Lung (tissue), 12 donors: Measurements from ENCODE around the gene TBC1D22A. TPM values are rescaled to one million over a fixed set of nuclear protein-coding genes. Genes with fewer than 3 reads are reported as not detected.

Source experiments
- ATAC-seq: fragments of 200-7000 bp; cut with Tn5 transposase; one replicate; pipeline ENCODE4 v1.9.1; 2020; ENCODE audit warnings: moderate number of reproducible peaks; ENCODE audit not compliant: insufficient read depth, low FRiP score
- DNase-seq, 3 donors: peaks; one replicate each; pipeline ENCODE4 v3.0.0-alpha.2; 2013 to 2017
- H3K27ac ChIP-seq, 2 donors: one replicate each; pipeline ENCODE4 v1.5.1; 2013; ENCODE audit warnings: mild to moderate bottlenecking in 2 of 2, moderate library complexity in 2 of 2, control low read depth in 1 of 2, inconsistent platforms in 1 of 2, low read depth in 1 of 2, low read length in 1 of 2
- H3K27me3 ChIP-seq, 3 donors: one replicate each; pipeline ENCODE4 v1.5.1; 2013; ENCODE audit warnings: low read length in 2 of 3; ENCODE audit not compliant: control insufficient read depth in 3 of 3, insufficient read depth in 3 of 3
- H3K36me3 ChIP-seq, 4 donors: one replicate each; pipeline ENCODE4 v1.5.1; 2013; ENCODE audit warnings: low read length in 4 of 4, mild to moderate bottlenecking in 1 of 4, moderate library complexity in 1 of 4; ENCODE audit not compliant: control insufficient read depth in 4 of 4, insufficient read depth in 4 of 4
- H3K4me1 ChIP-seq, 5 donors: one replicate each; pipeline ENCODE4 v1.5.1; 2013; ENCODE audit warnings: low read length in 5 of 5, mild to moderate bottlenecking in 2 of 5, moderate library complexity in 1 of 5; ENCODE audit not compliant: control insufficient read depth in 5 of 5, insufficient read depth in 5 of 5
- H3K4me3 ChIP-seq: one replicate; pipeline ENCODE4 v1.5.1; 2013; ENCODE audit warnings: mild to moderate bottlenecking, control low read depth, moderate library complexity
- H3K9ac ChIP-seq, 2 donors: one replicate each; pipeline ENCODE4 v1.5.1; 2013; ENCODE audit warnings: low read length in 2 of 2, control low read depth in 1 of 2; ENCODE audit not compliant: insufficient read depth in 1 of 2
- H3K9me3 ChIP-seq, 4 donors: one replicate each; pipeline ENCODE4 v1.5.1; 2013; ENCODE audit warnings: low read length in 3 of 4, mild to moderate bottlenecking in 1 of 4, moderate library complexity in 1 of 4; ENCODE audit not compliant: control insufficient read depth in 4 of 4, insufficient read depth in 3 of 4
- WGBS, 2 donors: extraction: QIAGEN DNeasy Blood & Tissue Kit; methylation state at CpG; one replicate each; pipeline ENCODE4 v1.1.7; 2013; 5-methylcytosine and 5-hydroxymethylcytosine counted together
- polyA plus RNA-seq, 2 donors: library from polyadenylated mRNA; stranded (reverse); fragments of 200-250 nt; gene quantifications; one replicate each; pipeline ENCODE4 v1.2.1, GENCODE V29; 2013
- total RNA-seq, 2 donors: library from RNA; depleted of rRNA in 1 of 2; stranded (reverse); fragments of >200 nt in 1 of 2; gene quantifications; one replicate each; pipeline ENCODE4 v1.2.1, GENCODE V29; 2014 to 2021
- TF ChIP-seq, protein P1 (sequence below): IDR thresholded peaks from 2 replicates; pipeline ENCODE4 v1.5.1; 2012; ENCODE audit warnings: mild to moderate bottlenecking; ENCODE audit errors: control extremely low read depth, extremely low read depth
- donor health status: control.
- donor health status: control.
- donor health status: Bipolar disorder and iron deficiency.
- donor health status: healthy.
- donor health status: DM: yes; HTN: yes; CAD: no.

The TBC1D22A gene
- total and polyA plus RNA-seq, 4 donors, result 20.2 to 38.4 (median 21.0) TPM

DNA sequence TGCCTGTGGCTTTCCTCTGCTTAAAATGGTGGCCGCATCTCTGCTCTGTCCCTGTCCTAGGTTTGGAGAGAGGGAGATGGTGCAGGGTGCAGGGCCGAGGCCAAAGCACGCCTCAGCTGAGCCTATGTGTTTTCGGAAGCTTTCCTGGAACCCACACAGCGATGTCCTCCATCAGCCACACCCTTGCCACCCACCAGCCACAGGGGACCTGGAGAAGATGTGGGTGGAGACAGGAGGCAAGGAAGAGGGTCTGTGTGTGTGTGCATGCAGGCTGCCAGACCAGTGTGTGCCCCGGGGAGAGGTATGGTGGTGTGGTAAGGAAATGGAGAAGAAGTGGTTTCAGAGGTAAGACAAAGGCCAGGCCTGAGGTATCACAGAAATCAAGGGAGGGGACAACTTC, 155.7 kb downstream of the TBC1D22A start:
- H3K4me3 ChIP-seq, result no peak overlapping the region
- H3K9ac ChIP-seq, result no peak overlapping the region
- DNase-seq, result no peak
- no peak overlapping the region for H3K27ac ChIP-seq
- H3K36me3 ChIP-seq, result peaks cover 0 to 16% (median 5%) of the 10 kb centered on the region in 4 donors
- H3K9me3 ChIP-seq, result no peaks in the 10 kb centered on the region
- ATAC-seq, result no peak
- TF ChIP-seq, protein P1, sequence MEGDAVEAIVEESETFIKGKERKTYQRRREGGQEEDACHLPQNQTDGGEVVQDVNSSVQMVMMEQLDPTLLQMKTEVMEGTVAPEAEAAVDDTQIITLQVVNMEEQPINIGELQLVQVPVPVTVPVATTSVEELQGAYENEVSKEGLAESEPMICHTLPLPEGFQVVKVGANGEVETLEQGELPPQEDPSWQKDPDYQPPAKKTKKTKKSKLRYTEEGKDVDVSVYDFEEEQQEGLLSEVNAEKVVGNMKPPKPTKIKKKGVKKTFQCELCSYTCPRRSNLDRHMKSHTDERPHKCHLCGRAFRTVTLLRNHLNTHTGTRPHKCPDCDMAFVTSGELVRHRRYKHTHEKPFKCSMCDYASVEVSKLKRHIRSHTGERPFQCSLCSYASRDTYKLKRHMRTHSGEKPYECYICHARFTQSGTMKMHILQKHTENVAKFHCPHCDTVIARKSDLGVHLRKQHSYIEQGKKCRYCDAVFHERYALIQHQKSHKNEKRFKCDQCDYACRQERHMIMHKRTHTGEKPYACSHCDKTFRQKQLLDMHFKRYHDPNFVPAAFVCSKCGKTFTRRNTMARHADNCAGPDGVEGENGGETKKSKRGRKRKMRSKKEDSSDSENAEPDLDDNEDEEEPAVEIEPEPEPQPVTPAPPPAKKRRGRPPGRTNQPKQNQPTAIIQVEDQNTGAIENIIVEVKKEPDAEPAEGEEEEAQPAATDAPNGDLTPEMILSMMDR, result no peak
- H3K4me1 ChIP-seq, result peaks cover 0 to 3% (median 0%) of the 10 kb centered on the region in 5 donors
- no peaks in the 10 kb centered on the region for H3K27me3 ChIP-seq
- WGBS, 2 donors, result 79 to 87% methylated on average over 6 of the region's 6 CpGs

DNA sequence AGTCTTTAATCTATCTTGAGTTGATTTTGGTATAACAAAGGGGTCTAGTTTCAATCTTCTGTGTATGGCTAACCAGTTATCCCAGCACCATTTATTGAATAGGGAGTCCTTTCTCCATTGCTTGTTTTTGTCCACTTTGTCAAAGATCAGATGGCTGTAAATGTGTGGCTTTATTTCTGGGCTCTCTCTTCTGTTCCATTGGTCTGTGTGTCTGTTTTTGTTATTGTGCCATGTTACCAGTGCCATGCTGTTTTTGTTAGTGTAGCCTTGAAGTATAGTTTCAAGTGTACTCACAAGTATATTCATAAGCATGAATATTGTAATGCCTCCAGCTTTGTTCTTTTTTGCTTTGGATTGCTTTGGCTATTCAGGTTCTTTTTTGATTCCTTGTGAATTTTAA, 159.6 kb downstream of the TBC1D22A start:
- H3K4me1 ChIP-seq, result peaks cover 0 to 2% (median 0%) of the 10 kb centered on the region in 5 donors
- peaks cover 0 to 9% (median 3%) of the 10 kb centered on the region in 4 donors for H3K36me3 ChIP-seq
- DNase-seq (no peak), ATAC-seq (no peak)
- no peak overlapping the region for H3K9ac ChIP-seq
- no peaks in the 10 kb centered on the region for H3K27me3 ChIP-seq
- H3K4me3 ChIP-seq, result no peak overlapping the region
- TF ChIP-seq, protein P1, result no peak
- no peaks in the 10 kb centered on the region for H3K9me3 ChIP-seq
- no peak overlapping the region for H3K27ac ChIP-seq

- Histone ChIP-seq H3K27ac (no peak overlapping the region), H3K36me3 (peaks cover 0 to 4% (median 1%) of the 10 kb centered on the region in 4 donors), H3K27me3 (no peaks in the 10 kb centered on the region), H3K9ac (no peak overlapping the region), H3K4me3 (no peak overlapping the region), H3K9me3 (no peaks in the 10 kb centered on the region), H3K4me1 (peaks cover 0 to 2% (median 0%) of the 10 kb centered on the region in 5 donors)
- WGBS, 2 donors, result 96% methylated on average over 10 of the region's 10 CpGs
- ATAC-seq, result no peak
- TF ChIP-seq, protein P1, result no peak
- DNase-seq, result no peak
Observed at GRCh38 chr22:46923394-46923793, 160.9 kb downstream of the TBC1D22A start.

DNA sequence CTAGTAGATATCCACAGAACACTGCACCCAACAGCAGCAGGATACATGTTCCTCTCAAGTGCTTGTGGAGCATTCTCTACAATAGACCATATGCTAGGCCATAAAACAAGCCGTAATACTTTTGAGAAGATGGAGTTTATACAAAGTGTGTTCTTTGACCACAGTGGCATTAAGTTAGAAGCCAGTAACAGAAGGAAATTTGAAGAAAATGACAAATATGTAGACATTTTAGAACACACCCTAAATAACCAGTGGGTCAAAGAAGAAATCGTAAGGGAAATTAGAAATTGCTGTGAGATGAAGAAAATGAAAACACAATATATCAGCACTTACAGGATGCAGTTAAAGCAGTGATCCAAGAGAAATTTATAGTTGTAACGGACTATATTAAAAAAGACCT, 163.4 kb downstream of the TBC1D22A start:
- no peak for ATAC-seq
- H3K27ac ChIP-seq, result no peak overlapping the region
- no peak for DNase-seq

More for the DNA sequence above, 163.4 kb downstream of the TBC1D22A start:
- WGBS, 2 donors, result 65 to 66% methylated on average over 3 of the region's 3 CpGs
- Histone ChIP-seq H3K27me3 (no peaks in the 10 kb centered on the region), H3K36me3 (peaks cover 0 to 4% (median 0%) of the 10 kb centered on the region in 4 donors), H3K9ac (no peak overlapping the region), H3K9me3 (no peaks in the 10 kb centered on the region), H3K4me3 (no peak overlapping the region), H3K4me1 (peaks cover 0 to 2% (median 0%) of the 10 kb centered on the region in 5 donors)
- TF ChIP-seq, protein P1, result no peak
